ENCODE data around the gene UMODL1.
A peak's percentile ranks its signal among the peaks of the same experiment; 100 is the strongest.

The UMODL1 gene

DNA sequence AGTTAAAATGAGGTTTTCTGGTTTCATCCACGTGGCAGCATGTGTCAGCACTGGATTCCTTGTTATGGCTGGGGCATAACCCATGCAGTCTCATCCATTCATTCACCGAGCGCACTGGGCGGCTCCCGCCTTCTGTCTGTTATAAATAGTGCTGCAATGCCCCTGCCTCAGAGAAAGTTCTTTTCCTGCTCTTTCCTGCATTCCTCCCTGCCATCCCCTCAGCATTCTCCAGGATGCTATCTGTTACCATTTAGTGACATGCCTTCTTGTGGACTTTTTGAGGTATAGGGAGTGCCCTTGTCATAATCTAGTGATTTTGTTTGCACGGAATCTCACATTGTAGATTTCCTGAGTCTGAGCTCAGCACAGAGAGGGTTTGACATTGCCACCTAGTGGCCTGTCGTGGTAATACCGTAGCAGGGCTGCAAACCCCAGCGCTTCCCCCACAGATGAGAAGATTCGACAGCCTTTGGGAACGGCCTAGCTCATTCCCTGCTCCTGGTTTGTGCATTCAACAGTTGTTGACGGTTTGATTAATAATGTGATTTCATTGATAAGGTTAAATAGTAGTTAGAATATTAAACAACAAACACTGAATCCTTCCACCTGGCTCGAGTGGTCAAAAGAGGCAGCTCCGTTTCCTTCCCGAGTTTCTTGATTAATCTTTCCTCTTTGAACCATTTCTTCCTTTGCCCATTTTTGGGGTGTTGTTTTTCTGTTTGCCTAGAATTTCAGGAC lies 46.3 kb downstream of the UMODL1 start:
- Mint-ChIP-seq H3K27me3 (peaks cover 71% of the 10 kb centered on the region), H3K4me1 (peaks cover 43% of the 10 kb centered on the region), H3K4me3 (peak overlapping the region; percentile 72 to 76), H3K9me3 (no peaks in the 10 kb centered on the region), H3K27ac (peak overlapping the region in 1 of 2 donors; percentile 65)
- ATAC-seq (peak; percentile 78), DNase-seq (peak; percentile 70 to 73)

DNA sequence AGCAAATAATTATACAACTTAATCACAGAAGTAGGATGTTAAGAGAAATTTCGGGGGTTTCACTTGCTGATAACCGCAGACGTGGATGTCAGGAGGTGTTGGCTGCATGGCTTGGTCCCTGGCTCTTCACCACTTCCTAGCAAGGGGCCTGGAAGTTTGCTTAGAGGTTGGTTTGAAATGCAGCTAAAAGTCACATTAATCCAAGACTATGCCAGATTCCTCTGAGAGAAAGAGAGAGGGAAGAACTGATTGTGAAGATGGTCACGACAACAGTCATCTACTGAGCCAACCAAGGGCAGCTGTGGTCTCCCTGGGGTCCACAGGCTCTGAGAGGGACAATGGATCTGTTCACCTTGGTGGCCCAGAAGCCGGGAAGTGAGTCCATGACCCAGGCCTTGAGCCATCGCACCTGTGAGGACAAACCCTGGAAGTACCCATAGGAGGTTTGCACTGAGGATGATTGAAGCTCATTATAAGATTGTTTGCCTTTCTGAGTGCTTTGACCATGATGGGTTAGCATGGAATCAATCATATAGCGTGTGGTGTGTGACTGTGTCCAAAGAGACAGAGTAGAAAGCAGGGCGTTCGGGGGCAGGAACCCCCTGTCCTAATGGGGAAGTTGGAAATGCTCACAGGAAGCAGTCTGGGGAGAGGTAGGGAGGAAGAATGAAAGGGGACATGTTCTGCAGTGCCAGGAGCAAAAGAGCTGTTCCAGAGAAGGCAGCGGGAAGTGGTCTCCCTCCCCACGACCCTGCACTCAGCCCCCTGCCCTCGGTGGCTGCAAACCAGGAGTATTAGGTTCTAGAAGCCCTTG lies 47.1 kb downstream of the UMODL1 start:
- DNase-seq (no peak), ATAC-seq (no peak)
- H3K9me3 Mint-ChIP-seq: no peaks in the 10 kb centered on the region
- no peak overlapping the region for H3K27ac Mint-ChIP-seq
- peak overlapping the region; percentile 17 to 61 for H3K4me3 Mint-ChIP-seq
- peaks cover 43% of the 10 kb centered on the region for H3K4me1 Mint-ChIP-seq
- H3K27me3 Mint-ChIP-seq: peaks cover 79% of the 10 kb centered on the region

DNA sequence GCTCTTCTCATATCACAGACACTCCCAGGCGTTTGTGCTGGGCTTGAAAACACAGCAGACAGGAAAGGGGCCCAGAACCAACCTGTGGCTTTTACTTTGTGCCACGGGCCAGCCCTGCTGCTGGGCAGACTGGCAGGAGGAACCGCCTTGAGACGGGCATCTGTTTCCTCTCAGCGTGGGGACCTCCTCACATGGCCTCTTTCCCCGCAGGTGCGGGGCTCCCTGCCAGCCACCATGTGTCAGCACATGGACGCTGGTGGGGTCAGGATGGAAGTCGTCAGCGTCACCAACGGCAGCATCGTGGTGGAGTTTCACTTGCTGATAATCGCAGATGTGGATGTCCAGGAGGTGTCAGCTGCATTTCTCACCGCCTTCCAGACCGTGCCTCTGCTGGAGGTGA lies 47.8 kb downstream of the UMODL1 start:
- Mint-ChIP-seq H3K4me1 (peaks cover 47% of the 10 kb centered on the region), H3K9me3 (no peaks in the 10 kb centered on the region), H3K4me3 (peak overlapping the region in 1 of 2 donors; percentile 17), H3K27ac (no peak overlapping the region), H3K27me3 (peaks cover 79% of the 10 kb centered on the region)
- ATAC-seq (peak; percentile 50), DNase-seq (peak; percentile 22 to 28)

DNA sequence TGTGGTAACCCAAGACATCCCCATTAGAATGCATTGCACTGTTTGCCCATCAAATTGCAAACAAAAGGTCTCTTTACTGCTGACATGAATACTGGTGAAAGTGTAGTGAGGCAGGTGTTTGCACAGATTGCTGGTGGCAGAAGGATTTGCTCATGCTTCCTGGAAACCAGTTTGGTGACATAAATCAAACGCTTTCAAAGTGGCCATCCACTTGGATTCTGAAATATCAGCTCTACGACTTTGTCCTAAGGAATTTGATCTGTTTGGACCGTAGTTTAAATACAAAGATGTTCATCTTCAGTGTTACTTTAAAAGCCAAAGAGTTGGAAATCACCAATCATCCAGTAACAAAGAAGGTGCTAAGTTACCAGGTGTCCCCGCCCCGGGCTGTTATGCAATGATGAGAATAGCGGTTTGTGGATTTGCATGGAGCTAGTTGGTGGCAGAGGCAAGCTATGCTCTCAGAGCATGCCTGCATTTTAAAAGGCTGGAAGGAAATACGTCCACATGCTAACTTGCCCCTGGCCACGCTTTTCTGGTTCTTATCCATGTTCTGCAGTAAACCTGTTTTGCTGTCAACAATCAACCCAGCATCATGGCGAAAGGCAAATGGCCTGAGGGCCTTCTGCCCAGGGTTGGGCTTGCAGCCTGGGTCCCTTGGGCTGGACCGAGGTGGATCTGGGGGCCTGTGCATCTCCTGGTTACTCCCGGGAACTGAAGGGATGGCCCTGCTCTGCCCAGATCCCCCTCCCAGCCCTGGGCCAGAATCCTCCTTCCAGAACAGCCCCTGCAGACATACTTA lies 49.2 kb downstream of the UMODL1 start:
- DNase-seq (no peak), ATAC-seq (no peak)
- Mint-ChIP-seq H3K4me3 (no peak overlapping the region), H3K9me3 (no peaks in the 10 kb centered on the region), H3K27ac (peak overlapping the region in 1 of 2 donors; percentile 60), H3K27me3 (peaks cover 85% of the 10 kb centered on the region), H3K4me1 (peaks cover 56% of the 10 kb centered on the region)

DNA sequence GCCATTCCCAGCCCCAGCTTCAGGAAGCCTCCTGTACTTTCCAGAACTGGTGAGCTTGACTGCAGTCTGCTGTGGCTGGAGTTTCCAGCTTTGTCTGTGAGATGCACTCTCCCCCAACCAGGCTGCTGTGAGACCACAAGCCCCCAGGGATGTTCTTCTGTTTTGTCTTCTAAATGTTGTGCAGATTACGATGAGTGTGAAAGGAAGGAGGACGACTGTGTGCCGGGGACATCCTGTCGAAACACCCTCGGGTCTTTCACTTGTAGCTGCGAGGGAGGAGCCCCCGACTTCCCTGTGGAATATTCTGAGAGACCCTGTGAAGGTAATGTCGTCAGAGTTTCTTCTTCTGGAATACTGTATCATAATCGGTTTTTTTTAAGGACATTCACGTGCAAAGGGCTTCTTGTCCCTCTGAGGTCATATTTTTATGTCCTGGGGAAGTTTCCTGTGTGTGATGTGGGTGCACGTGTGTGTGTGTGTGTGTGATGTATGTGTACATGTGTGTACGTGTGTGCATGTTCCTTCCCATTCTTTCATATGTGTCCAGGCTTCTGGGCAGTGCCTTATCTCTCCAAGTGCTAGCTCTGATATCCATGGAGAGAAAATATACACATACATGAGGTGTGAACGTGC lies 49.9 kb downstream of the UMODL1 start:
- no peaks in the 10 kb centered on the region for H3K9me3 Mint-ChIP-seq
- ATAC-seq (no peak), DNase-seq (no peak)
- peak overlapping the region in 1 of 2 donors; percentile 6 for H3K4me3 Mint-ChIP-seq
- peaks cover 87% of the 10 kb centered on the region for H3K27me3 Mint-ChIP-seq
- H3K4me1 Mint-ChIP-seq: peaks cover 62% of the 10 kb centered on the region
- H3K27ac Mint-ChIP-seq: peak overlapping the region in 1 of 2 donors; percentile 75

DNA sequence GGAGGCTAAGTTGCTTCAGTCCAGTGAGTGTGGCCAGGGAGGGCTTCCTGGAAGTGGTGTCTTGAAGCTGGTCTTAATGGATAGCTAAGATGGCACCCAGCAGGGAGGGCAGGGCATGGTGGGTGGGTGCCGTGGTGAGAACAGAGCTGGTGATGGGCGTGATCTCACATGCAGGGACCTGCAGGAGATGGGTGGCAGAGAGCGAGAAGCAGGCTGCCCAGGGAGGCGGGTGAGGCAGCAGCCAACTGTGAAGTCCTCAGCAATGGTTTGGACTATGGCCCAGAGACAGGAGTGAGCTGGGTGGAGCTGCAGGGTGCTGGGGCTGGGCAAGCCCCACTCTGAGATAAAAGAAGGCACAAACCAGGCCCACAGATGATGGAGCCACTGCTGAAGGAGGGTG lies 50.7 kb downstream of the UMODL1 start:
- Mint-ChIP-seq H3K9me3 (no peaks in the 10 kb centered on the region), H3K27ac (peak overlapping the region in 1 of 2 donors; percentile 75), H3K4me3 (no peak overlapping the region), H3K27me3 (peaks cover 93% of the 10 kb centered on the region), H3K4me1 (peaks cover 58% of the 10 kb centered on the region)
- DNase-seq: no peak
- ATAC-seq: no peak

DNA sequence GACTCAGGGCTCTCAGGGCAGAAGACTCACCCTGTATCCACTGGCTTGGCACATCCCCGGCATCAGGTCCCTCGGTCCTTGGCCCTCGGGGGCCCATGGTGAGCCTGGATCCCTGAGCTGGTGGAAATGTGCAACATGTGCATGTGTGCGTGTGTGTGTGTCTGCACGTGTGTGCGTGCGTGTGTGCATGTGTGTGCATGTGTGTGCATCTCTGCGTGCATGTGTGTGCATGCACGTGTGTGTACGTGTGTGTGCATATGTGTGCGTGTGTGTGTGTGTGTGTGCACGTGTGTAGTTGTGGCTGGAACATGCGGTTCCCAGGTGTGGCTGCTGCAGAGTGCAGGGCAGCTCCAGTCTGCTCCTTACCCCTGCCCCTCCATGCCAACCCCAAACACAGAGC lies 51.3 kb downstream of the UMODL1 start:
- Mint-ChIP-seq H3K4me3 (no peak overlapping the region), H3K4me1 (peaks cover 52% of the 10 kb centered on the region), H3K9me3 (no peaks in the 10 kb centered on the region), H3K27me3 (peaks cover 89% of the 10 kb centered on the region), H3K27ac (no peak overlapping the region)
- no peak for DNase-seq
- ATAC-seq: no peak

DNA sequence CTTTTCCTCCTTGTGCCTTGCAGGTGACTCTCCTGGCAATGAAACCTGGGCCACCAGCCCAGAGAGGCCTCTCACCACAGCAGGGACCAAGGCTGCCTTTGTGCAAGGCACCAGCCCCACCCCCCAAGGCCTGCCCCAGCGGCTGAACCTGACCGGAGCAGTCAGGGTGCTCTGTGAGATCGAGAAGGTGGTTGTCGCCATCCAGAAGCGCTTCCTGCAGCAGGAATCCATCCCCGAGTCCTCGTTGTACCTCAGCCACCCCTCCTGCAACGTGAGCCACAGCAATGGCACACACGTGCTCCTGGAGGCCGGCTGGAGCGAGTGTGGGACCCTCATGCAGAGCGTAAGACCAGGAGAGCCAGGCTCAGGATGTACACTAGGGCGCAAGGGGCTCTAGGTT lies 51.7 kb downstream of the UMODL1 start:
- Mint-ChIP-seq H3K27ac (no peak overlapping the region), H3K4me1 (peaks cover 48% of the 10 kb centered on the region), H3K27me3 (peaks cover 85% of the 10 kb centered on the region), H3K9me3 (no peaks in the 10 kb centered on the region), H3K4me3 (no peak overlapping the region)
- DNase-seq: no peak
- ATAC-seq: no peak

DNA sequence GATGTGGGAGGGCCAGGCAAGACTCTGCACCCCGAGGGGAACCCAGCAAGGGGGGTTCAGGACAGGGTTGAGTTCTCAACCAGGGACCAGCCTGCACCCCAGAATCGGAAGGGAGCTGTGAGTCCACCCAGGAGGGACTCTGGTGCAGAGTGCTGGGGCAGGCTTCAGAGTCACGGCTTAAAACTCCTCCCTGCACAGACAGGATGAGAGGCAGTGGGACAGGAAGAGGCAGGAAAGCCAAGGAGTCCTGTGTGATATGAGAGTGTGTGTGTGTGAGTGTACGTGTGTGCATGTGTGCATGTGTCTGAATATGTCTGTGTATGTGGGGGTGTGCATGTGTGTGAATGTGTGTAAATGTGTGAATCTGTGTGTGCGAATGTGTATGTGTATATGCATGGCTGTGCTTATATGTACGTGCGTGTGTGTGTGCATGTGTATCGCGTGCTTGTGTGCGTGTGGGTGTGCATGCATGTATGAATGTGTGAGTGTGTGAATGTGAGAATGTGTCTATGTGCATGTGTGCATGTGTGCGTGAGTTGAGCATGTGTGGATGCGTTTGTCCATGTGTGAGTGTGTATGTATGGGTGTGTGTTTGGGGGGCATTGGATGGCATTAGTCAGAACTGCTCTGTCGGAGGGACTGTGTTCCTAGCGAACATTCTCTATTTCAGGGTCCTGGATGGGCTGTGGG lies 52.2 kb downstream of the UMODL1 start:
- Mint-ChIP-seq H3K27me3 (peaks cover 80% of the 10 kb centered on the region), H3K4me1 (peaks cover 42% of the 10 kb centered on the region), H3K9me3 (no peaks in the 10 kb centered on the region), H3K27ac (no peak overlapping the region), H3K4me3 (no peak overlapping the region)
- ATAC-seq (no peak), DNase-seq (no peak)

DNA sequence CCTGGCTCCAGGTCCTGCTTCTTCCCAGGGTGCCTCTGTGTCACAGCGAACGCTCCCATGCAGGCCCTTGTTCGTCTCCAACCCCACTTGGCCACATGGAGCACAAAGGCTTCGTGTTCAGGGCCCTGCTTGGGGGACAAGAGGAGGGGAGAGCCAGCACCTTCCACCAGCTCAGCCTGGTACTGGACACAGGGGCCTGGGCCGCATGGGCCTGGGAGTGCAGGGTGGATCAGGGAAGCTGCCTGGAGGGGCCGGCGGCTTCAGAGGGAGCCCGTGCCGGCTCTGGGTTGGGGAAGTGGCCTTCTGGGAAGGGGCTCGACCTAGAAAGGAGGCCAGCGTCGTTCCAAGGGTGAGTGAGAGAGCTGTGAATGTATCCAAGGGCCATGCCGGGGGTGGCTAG lies 53.0 kb downstream of the UMODL1 start:
- peaks cover 72% of the 10 kb centered on the region for H3K27me3 Mint-ChIP-seq
- no peaks in the 10 kb centered on the region for H3K9me3 Mint-ChIP-seq
- H3K27ac Mint-ChIP-seq: no peak overlapping the region
- DNase-seq (no peak), ATAC-seq (no peak)
- H3K4me3 Mint-ChIP-seq: no peak overlapping the region
- peaks cover 35% of the 10 kb centered on the region for H3K4me1 Mint-ChIP-seq

DNA sequence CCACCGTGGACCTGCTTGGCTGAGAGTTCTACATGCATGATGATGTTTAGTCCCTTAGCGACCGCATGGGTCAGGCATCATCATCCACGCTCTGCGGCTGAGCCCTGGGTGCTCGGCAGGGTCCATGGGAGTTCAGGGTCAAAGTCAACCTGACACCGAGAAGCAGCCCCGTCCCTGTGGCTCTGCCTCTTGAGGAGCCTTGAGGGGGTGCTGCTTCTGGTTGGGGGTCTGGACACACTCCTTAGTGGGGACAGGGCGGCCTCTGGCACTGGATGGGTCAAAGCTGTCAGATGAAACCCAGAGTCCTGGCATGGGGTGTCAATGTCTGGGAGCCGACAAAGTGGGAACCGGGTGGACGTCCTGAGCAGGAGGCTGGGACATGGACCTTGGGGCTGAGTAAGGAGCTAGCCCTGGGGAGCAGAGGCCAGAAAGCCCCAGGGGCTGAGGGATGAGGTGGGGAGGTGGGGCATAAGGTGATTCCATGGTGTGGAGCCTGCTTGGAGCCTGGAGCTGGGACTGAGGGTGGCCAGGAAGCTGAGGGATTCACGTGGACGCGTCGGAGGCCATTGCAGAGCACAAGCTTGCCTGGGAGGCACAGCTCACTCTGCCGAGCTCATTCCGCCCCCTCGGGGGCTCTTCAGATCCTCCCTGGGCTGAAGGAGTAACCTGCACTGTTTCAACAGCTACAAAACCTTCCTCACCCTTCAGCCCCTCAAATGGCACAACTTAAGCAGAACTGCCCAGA lies 53.9 kb downstream of the UMODL1 start:
- Mint-ChIP-seq H3K9me3 (no peaks in the 10 kb centered on the region), H3K27ac (peak overlapping the region in 1 of 2 donors; percentile 51), H3K4me1 (peaks cover 29% of the 10 kb centered on the region), H3K27me3 (peaks cover 63% of the 10 kb centered on the region), H3K4me3 (no peak overlapping the region)
- ATAC-seq (no peak), DNase-seq (no peak)

DNA sequence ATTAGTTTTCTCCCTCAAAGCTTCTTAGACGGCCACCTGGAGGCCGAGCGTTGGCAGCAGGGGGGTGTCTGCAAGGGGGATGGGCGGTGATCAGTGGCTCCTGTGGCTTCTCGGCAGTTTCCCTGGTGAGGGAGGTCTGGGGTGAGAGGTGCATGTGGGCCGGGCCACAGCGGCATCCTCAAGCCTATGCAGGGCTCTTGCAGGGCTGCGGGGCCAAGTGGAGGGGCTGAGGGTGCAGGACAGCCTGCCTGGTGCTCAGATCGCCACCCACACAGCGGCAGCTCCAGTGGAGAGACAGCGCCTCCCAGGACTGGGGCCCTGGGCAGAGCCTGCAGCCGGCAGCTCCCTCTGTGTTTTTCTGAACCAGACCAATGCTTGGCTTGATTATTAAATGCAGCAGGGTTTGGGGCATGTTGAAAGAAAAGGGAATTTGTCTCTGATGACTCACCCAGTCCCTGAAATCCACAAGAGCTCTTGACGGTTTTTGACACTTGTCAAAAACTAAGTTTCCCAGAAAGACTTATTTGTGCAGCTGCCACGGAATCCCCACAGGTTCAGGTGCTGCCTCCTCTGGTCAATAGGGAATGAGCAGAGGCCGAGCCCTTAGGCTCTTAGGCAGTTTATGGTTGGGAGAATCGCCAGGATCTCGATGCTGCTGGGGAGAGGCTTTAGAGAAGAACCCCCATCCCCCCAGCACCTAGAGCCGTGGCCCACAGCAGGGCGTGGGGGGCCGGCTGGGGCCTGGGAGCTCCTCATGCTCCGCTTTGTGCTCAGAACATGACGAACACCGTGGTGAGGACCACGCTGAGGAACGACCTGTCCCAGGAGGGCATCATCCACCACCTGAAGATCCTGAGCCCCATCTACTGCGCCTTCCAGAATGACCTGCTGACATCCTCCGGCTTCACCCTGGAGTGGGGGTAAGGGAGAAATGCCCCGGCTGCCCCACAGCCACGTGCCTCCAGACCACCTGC lies 54.7 kb downstream of the UMODL1 start:
- Mint-ChIP-seq H3K4me3 (no peak overlapping the region), H3K27ac (peak overlapping the region in 1 of 2 donors; percentile 51), H3K27me3 (peaks cover 55% of the 10 kb centered on the region), H3K4me1 (peaks cover 25% of the 10 kb centered on the region), H3K9me3 (no peaks in the 10 kb centered on the region)
- DNase-seq (peak in 1 of 2 donors; percentile 35), ATAC-seq (peak; percentile 69)
